ENCODE data around the gene VPS4A. TPM values are rescaled to one million over a fixed set of nuclear protein-coding genes. Genes with fewer than 3 reads are reported as not detected.

Gene VPS4A
- total RNA-seq, 1 experiment from 2014 or later = 27.3 TPM

DNA sequence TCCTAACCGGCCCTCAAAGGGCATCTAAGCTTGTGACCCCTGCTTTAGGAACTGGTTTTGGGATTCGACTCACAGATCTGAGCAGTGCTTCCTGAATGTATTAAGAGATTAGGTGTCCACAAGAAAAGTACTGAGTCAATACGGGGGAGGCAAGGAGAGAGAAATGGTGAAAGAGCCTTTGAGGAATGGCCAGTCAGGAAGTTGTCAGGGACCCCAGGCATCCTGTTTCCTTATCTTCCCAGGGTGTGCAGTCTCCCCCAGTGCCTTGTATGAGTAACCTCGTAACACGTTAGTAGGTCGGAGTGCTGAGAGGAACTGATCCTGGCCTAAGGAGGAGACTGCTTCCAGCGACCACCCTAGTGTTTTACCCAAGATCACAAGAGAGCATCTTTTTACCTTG lies 56.8 kb downstream of the VPS4A start:
- Histone ChIP-seq H3K36me3 (ENCODE audit: low read depth, low read length) (peaks cover 28% of the 10 kb centered on the region), H3K27me3 (ENCODE audit: low read length) (no peaks in the 10 kb centered on the region), H3F3A (ENCODE audit: low read length, unreplicated experiment) (no peaks in the 10 kb centered on the region), H3K4me2 (ENCODE audit: low read length) (no peak overlapping the region), H3K79me2 (ENCODE audit: low read length) (no peaks in the 10 kb centered on the region), H4K20me1 (ENCODE audit: low read length) (no peaks in the 10 kb centered on the region), H2AFZ (ENCODE audit: low read length) (no peak overlapping the region), H3K4me3 (ENCODE audit: low read length) (no peak overlapping the region), H3K9me3 (ENCODE audit: low read length) (no peaks in the 10 kb centered on the region), H3K9me2 (replicated peaks; ENCODE audit: low read length) (no peaks in the 10 kb centered on the region), H3K9ac (ENCODE audit: low read length) (no peak overlapping the region), H3K27ac (ENCODE audit: low read length) (no peak overlapping the region), H3K4me1 (ENCODE audit: insufficient read depth, low read length) (no peaks in the 10 kb centered on the region)
- intact Hi-C loops (cut with micrococcal nuclease) = no loop called here
- ATAC-seq (no peak), DNase-seq (no peak)
- ChIA-PET POLR2A (ENCODE audit: unreplicated experiment) (no interaction called here), CTCF (no interaction called here)
- no TSS peak for BruUV-seq (replicated peaks)
- no peak for TF ChIP-seq EZH2 (IDR thresholded peaks at IDR 0.05; ENCODE audit: low read length, unreplicated experiment)
- TF ChIP-seq, protein P1, sequence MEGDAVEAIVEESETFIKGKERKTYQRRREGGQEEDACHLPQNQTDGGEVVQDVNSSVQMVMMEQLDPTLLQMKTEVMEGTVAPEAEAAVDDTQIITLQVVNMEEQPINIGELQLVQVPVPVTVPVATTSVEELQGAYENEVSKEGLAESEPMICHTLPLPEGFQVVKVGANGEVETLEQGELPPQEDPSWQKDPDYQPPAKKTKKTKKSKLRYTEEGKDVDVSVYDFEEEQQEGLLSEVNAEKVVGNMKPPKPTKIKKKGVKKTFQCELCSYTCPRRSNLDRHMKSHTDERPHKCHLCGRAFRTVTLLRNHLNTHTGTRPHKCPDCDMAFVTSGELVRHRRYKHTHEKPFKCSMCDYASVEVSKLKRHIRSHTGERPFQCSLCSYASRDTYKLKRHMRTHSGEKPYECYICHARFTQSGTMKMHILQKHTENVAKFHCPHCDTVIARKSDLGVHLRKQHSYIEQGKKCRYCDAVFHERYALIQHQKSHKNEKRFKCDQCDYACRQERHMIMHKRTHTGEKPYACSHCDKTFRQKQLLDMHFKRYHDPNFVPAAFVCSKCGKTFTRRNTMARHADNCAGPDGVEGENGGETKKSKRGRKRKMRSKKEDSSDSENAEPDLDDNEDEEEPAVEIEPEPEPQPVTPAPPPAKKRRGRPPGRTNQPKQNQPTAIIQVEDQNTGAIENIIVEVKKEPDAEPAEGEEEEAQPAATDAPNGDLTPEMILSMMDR (conservative IDR thresholded peaks at IDR 0.05; ENCODE audit: low read depth, low read length) = no peak
- no peak for TF ChIP-seq EZH2phosphoT487 (IDR thresholded peaks at IDR 0.05; ENCODE audit: borderline replicate concordance, low read length)

DNA sequence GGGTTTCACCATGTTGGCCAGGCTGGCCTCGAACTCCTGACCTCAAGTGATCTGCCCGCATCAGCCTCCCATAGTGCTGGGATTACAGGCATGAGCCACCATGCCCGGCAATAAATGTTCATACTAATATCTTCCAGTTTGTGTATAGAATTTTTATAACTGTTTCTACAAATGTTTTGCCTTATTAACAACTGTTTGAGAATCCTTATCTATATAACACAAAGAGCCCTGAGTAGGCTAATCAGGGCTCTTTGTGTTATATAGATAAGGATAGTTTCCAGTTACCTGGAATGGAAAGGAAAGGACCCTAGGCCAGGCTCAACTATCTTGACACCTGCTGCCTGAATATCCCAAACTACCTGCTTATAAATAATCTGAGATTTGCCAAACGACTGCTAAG lies 57.7 kb downstream of the VPS4A start:
- H4K20me1 ChIP-seq (ENCODE audit: low read length) = no peaks in the 10 kb centered on the region
- H2AFZ ChIP-seq (ENCODE audit: low read length) = no peak overlapping the region
- no peaks in the 10 kb centered on the region for H3K4me1 ChIP-seq (ENCODE audit: insufficient read depth, low read length)
- no peaks in the 10 kb centered on the region for H3K27me3 ChIP-seq (ENCODE audit: low read length)
- H3K79me2 ChIP-seq (ENCODE audit: low read length) = no peaks in the 10 kb centered on the region
- no peak overlapping the region for H3K4me2 ChIP-seq (ENCODE audit: low read length)
- no peak overlapping the region for H3K27ac ChIP-seq (ENCODE audit: low read length)
- H3K9me3 ChIP-seq (ENCODE audit: low read length) = no peaks in the 10 kb centered on the region
- POLR2A ChIA-PET (ENCODE audit: unreplicated experiment) = no interaction called here
- no peak overlapping the region for H3K9ac ChIP-seq (ENCODE audit: low read length)
- no peak overlapping the region for H3K4me3 ChIP-seq (ENCODE audit: low read length)
- CTCF ChIA-PET = no interaction called here
- no peaks in the 10 kb centered on the region for H3F3A ChIP-seq (ENCODE audit: low read length, unreplicated experiment)
- no TSS peak for BruUV-seq (replicated peaks)
- H3K36me3 ChIP-seq (ENCODE audit: low read depth, low read length) = peaks cover 28% of the 10 kb centered on the region
- ATAC-seq (no peak), DNase-seq (no peak)
- intact Hi-C loops (cut with micrococcal nuclease) = no loop called here
- H3K9me2 ChIP-seq (replicated peaks; ENCODE audit: low read length) = no peaks in the 10 kb centered on the region
- TF ChIP-seq EZH2phosphoT487 (IDR thresholded peaks at IDR 0.05; ENCODE audit: borderline replicate concordance, low read length) (no peak), EZH2 (IDR thresholded peaks at IDR 0.05; ENCODE audit: low read length, unreplicated experiment) (no peak)
- TF ChIP-seq, protein P1 (conservative IDR thresholded peaks at IDR 0.05; ENCODE audit: low read depth, low read length) = no peak

DNA sequence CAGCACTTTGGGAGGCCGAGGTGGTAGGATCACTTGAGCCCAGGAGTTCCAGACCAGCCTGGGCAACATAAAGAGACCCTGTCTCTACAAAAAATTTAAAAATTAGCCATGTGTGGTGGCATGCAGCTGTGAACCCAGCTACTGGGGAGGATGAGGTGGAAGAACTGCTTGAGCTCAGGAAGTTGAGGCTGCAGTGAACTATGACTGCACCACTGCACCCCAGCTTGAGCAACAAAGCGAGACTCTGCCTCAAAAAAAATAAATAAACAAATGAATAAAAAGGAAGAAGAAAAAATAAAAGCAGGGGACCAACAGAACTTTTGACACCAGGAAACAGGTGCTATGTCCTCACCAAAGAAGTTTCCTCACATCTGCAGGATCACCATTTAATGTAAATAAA lies 60.4 kb downstream of the VPS4A start:
- BruUV-seq (replicated peaks) = no TSS peak
- ATAC-seq = no peak
- no peaks in the 10 kb centered on the region for H4K20me1 ChIP-seq (ENCODE audit: low read length)
- H3F3A ChIP-seq (ENCODE audit: low read length, unreplicated experiment) = no peaks in the 10 kb centered on the region
- H3K9me3 ChIP-seq (ENCODE audit: low read length) = no peaks in the 10 kb centered on the region
- no peak overlapping the region for H3K27ac ChIP-seq (ENCODE audit: low read length)
- intact Hi-C loops (cut with micrococcal nuclease) = no loop called here
- H3K36me3 ChIP-seq (ENCODE audit: low read depth, low read length) = peaks cover 20% of the 10 kb centered on the region
- no peak overlapping the region for H3K4me2 ChIP-seq (ENCODE audit: low read length)
- TF ChIP-seq EZH2phosphoT487 (IDR thresholded peaks at IDR 0.05; ENCODE audit: borderline replicate concordance, low read length) = no peak
- TF ChIP-seq EZH2 (IDR thresholded peaks at IDR 0.05; ENCODE audit: low read length, unreplicated experiment) = no peak
- no peak for DNase-seq
- POLR2A ChIA-PET (ENCODE audit: unreplicated experiment) = no interaction called here
- no peak overlapping the region for H3K4me3 ChIP-seq (ENCODE audit: low read length)
- H2AFZ ChIP-seq (ENCODE audit: low read length) = no peak overlapping the region
- H3K79me2 ChIP-seq (ENCODE audit: low read length) = no peaks in the 10 kb centered on the region
- no peaks in the 10 kb centered on the region for H3K27me3 ChIP-seq (ENCODE audit: low read length)
- H3K4me1 ChIP-seq (ENCODE audit: insufficient read depth, low read length) = no peaks in the 10 kb centered on the region
- CTCF ChIA-PET = no interaction called here
- H3K9me2 ChIP-seq (replicated peaks; ENCODE audit: low read length) = no peaks in the 10 kb centered on the region
- no peak overlapping the region for H3K9ac ChIP-seq (ENCODE audit: low read length)
